ENCODE data around the gene CYP4F11.
"Not testable (repeated sequence)": the region's sequence is repeated elsewhere in the genome, so short reads cannot be mapped to it uniquely, and the experiment has no call there.

Gene CYP4F11

DNA sequence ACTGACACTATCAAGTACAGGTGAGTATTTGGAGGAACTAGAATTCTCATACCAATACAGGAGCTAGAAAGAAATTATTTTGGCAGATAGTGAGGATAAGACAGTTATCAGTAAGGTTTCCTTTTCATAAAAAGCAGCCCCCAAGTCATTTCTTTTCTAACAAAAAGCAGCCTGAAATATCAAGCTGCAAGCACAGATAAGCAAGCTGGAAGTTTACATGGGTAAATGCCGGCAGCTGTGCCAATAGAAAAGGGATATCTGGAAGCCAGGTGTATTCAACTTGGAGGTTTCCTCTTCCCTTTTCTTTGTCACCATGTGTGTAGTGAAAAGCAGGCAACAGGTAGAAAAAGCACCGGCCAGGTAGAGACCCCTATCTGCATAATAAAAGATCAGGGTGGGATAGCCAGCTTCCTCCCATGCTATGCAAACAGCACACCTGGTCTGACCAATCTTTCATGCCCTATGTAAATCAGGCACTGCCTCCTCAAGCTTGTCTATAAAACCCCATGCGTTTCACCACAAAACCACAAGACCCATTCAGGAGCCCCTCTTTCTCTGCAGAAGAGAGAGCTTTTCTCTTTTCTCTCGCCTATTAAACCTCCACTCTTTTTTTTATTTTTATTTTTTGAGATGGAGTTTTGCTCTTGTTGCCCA lies 59.4 kb downstream of the CYP4F11 start:
- DNase-seq (ENCODE audit: insufficient read length, low spot score) = no peak
- TF ChIP-seq POLR2A (IDR thresholded peaks at IDR 0.05; ENCODE audit: low read depth, low read length) = no peak
- no peak for FAIRE-seq

GRCh38 chr19:15873771-15874170 lies 60.6 kb downstream of the CYP4F11 start:
- not testable (repeated sequence) for FAIRE-seq

DNA sequence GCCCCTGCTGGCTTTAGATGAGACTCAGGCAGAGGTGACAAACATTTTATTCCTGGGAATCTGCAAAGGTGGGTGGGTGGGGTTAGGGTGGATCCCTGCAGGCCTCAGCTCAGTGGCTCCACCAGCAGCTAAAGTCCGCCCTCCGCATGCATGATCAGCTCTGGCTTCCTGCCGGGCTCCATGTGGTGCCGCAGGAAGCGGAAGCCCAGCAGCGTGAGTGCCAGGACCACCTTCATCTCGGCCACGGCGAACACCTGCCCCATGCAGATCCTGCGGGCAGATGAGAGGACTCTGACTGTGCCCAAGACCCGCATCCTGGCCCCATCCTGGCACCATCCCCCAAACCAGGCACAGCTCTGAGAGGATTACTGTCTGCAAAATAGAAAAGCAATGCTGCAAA lies 62.8 kb downstream of the CYP4F11 start:
- no peak for FAIRE-seq
- TF ChIP-seq POLR2A (IDR thresholded peaks at IDR 0.05; ENCODE audit: low read depth, low read length) = no peak
- DNase-seq (ENCODE audit: insufficient read length, low spot score) = peak; percentile 33

More at GRCh38 chr19:15873771-15874170, 60.6 kb downstream of the CYP4F11 start:
- not testable (repeated sequence) for DNase-seq (ENCODE audit: insufficient read length, low spot score)

DNA sequence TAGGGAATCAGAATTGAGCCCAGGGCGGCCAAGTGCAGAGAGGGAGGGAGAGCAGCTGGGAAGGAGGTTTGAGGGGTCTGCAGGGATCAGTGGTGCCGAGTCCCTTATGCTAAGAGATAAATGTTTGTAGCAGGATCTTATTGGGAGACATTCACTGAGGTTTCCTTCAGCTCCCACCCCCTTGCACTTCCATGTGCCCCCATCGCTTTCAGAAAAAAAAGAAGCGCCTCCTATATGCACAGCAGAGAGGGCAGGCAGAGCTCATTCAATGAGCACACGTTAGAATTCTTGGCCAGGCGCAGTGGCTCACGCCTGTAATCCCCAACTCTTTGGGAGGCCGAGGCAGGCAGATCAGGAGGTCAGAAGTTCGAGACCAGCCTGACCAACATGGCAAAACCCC lies 64.5 kb downstream of the CYP4F11 start:
- DNase-seq (ENCODE audit: insufficient read length, low spot score) (no peak), FAIRE-seq (no peak)
- no peak for TF ChIP-seq POLR2A (IDR thresholded peaks at IDR 0.05; ENCODE audit: low read depth, low read length)

DNA sequence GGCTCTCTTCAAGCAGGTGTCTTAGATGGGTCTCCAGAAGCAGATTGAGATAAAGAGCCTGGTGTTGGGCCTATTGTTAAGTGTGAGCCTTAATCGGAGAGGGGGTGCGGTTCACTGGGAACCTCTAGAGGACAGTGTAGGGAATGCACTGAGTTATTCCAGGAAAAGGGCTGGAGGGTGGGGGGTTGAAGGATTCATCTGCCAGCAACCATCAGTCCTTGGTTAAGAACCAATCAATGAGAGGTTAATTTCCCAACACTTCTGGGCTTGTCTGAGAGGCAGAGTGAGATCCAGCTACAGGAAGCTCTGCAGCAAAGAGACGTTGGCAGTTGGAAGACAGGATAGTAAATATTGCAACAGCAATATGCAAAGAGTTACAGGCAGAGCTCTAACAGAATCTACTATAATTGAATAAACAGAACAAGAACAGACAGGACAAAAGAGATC lies 65.2 kb downstream of the CYP4F11 start:
- peak; percentile 79 for DNase-seq (ENCODE audit: insufficient read length, low spot score)
- no peak for FAIRE-seq

DNA sequence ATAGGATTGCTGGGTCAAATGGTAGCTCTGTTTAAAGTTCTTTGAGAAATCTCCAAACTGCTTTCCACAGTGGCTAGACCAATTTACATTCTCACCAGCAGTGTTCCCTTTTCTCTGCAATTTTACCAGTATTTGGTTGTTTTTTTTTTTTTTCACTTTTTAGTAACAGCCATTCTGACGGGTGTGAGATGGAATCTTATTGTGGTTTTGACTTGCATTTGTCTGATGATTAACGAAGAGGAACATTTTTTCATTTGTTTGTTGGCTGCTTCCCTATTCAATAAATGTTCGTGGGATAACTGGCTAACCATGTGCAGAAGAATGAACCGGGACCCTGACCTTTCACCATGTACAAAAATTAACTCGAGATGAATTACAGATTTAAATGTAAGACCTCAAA lies 67.7 kb downstream of the CYP4F11 start:
- TF ChIP-seq POLR2A (IDR thresholded peaks at IDR 0.05; ENCODE audit: low read depth, low read length) = no peak
- FAIRE-seq (no peak), DNase-seq (ENCODE audit: insufficient read length, low spot score) (no peak)

More for the DNA sequence above, 65.2 kb downstream of the CYP4F11 start:
- no peak for TF ChIP-seq POLR2A (IDR thresholded peaks at IDR 0.05; ENCODE audit: low read depth, low read length)

DNA sequence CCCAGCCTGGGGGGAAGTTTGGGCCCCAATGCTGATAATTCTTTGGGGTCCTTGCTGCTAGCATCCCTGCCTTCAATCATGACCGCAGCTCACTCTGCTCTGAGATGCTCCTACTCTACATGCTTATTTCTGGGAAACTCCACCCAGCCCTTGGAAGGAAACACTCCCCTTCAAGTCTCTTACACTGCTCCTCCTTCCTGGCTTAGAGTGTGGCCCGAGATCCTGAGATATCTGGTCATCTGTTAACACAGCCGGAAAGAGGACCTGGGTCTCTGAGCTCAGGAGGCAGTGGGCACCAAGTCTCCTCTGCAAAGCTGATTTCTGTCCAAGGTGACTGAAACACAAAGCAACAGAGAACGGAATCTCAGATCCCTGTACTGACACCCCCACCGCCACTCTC lies 69.5 kb downstream of the CYP4F11 start:
- no peak for FAIRE-seq
- no peak for DNase-seq (ENCODE audit: insufficient read length, low spot score)
- TF ChIP-seq POLR2A (IDR thresholded peaks at IDR 0.05; ENCODE audit: low read depth, low read length) = no peak

- DNase-seq (ENCODE audit: insufficient read length, low spot score) (peak; percentile 83), FAIRE-seq (peak; percentile 89)
These were observed 71.1 kb downstream of the CYP4F11 start for GRCh38 chr19:15863272-15863671.

GRCh38 chr19:15862444-15862843 lies 71.9 kb downstream of the CYP4F11 start:
- FAIRE-seq = no peak
- no peak for DNase-seq (ENCODE audit: insufficient read length, low spot score)

More at GRCh38 chr19:15863272-15863671, 71.1 kb downstream of the CYP4F11 start:
- TF ChIP-seq POLR2A (IDR thresholded peaks at IDR 0.05; ENCODE audit: low read depth, low read length) = no peak

More at GRCh38 chr19:15862444-15862843, 71.9 kb downstream of the CYP4F11 start:
- TF ChIP-seq POLR2A (IDR thresholded peaks at IDR 0.05; ENCODE audit: low read depth, low read length) = no peak

Data from H54 (cell line).